ENCODE measurements around the gene DCAF6.

Gene DCAF6

GRCh38 chr1:168101336-168101735, 164.9 kb downstream of the DCAF6 start:
- Mint-ChIP-seq H3K4me1 (no peaks in the 10 kb centered on the region), H3K4me3 (no peak overlapping the region), H3K27ac (no peak overlapping the region), H3K36me3 (no peaks in the 10 kb centered on the region), H3K9me3 (no peaks in the 10 kb centered on the region), H3K27me3 (no peaks in the 10 kb centered on the region)
- no peak for ATAC-seq

- no peaks in the 10 kb centered on the region for H3K36me3 Mint-ChIP-seq
- H3K9me3 Mint-ChIP-seq, result no peaks in the 10 kb centered on the region
- no peak overlapping the region for H3K4me3 Mint-ChIP-seq
- no peak overlapping the region for H3K27ac Mint-ChIP-seq
- H3K27me3 Mint-ChIP-seq, result no peaks in the 10 kb centered on the region
- H3K4me1 Mint-ChIP-seq, result no peaks in the 10 kb centered on the region
- no peak for ATAC-seq
Measured at GRCh38 chr1:168102487-168102886, 166.0 kb downstream of the DCAF6 start.

GRCh38 chr1:168104535-168104934, 168.1 kb downstream of the DCAF6 start:
- Mint-ChIP-seq H3K4me1 (no peaks in the 10 kb centered on the region), H3K9me3 (no peaks in the 10 kb centered on the region), H3K4me3 (no peak overlapping the region), H3K27me3 (no peaks in the 10 kb centered on the region), H3K36me3 (no peaks in the 10 kb centered on the region), H3K27ac (no peak overlapping the region)
- ATAC-seq, result no peak

GRCh38 chr1:168105846-168106245, 169.4 kb downstream of the DCAF6 start:
- Mint-ChIP-seq H3K36me3 (no peaks in the 10 kb centered on the region), H3K4me3 (no peak overlapping the region), H3K4me1 (no peaks in the 10 kb centered on the region), H3K27ac (no peak overlapping the region), H3K9me3 (no peaks in the 10 kb centered on the region), H3K27me3 (no peaks in the 10 kb centered on the region)
- no peak for ATAC-seq

- H3K4me3 Mint-ChIP-seq, result no peak overlapping the region
- H3K4me1 Mint-ChIP-seq, result no peaks in the 10 kb centered on the region
- ATAC-seq, result no peak
- H3K9me3 Mint-ChIP-seq, result no peaks in the 10 kb centered on the region
- H3K27me3 Mint-ChIP-seq, result no peaks in the 10 kb centered on the region
- H3K36me3 Mint-ChIP-seq, result no peaks in the 10 kb centered on the region
- no peak overlapping the region for H3K27ac Mint-ChIP-seq
Measured at GRCh38 chr1:168106274-168106673, 169.8 kb downstream of the DCAF6 start.

- H3K27ac Mint-ChIP-seq, result no peak overlapping the region
- ATAC-seq, result no peak
- H3K4me1 Mint-ChIP-seq, result no peaks in the 10 kb centered on the region
- no peaks in the 10 kb centered on the region for H3K27me3 Mint-ChIP-seq
- no peak overlapping the region for H3K4me3 Mint-ChIP-seq
- H3K9me3 Mint-ChIP-seq, result no peaks in the 10 kb centered on the region
- no peaks in the 10 kb centered on the region for H3K36me3 Mint-ChIP-seq
Measured at GRCh38 chr1:168110896-168111545, 174.5 kb downstream of the DCAF6 start.

GRCh38 chr1:168112673-168113305, 176.3 kb downstream of the DCAF6 start:
- Mint-ChIP-seq H3K9me3 (no peaks in the 10 kb centered on the region), H3K36me3 (no peaks in the 10 kb centered on the region), H3K27me3 (no peaks in the 10 kb centered on the region), H3K4me3 (no peak overlapping the region), H3K27ac (no peak overlapping the region), H3K4me1 (no peaks in the 10 kb centered on the region)
- peak; percentile 75 for ATAC-seq

- H3K4me1 Mint-ChIP-seq, result no peaks in the 10 kb centered on the region
- H3K9me3 Mint-ChIP-seq, result peaks cover 7% of the 10 kb centered on the region
- no peaks in the 10 kb centered on the region for H3K27me3 Mint-ChIP-seq
- no peak overlapping the region for H3K4me3 Mint-ChIP-seq
- ATAC-seq, result no peak
- no peak overlapping the region for H3K27ac Mint-ChIP-seq
- H3K36me3 Mint-ChIP-seq, result no peaks in the 10 kb centered on the region
Measured at GRCh38 chr1:168114845-168115244, 178.4 kb downstream of the DCAF6 start.

- ATAC-seq, result no peak
- H3K9me3 Mint-ChIP-seq, result peaks cover 11% of the 10 kb centered on the region
- H3K4me3 Mint-ChIP-seq, result no peak overlapping the region
- H3K27ac Mint-ChIP-seq, result no peak overlapping the region
- no peaks in the 10 kb centered on the region for H3K27me3 Mint-ChIP-seq
- no peaks in the 10 kb centered on the region for H3K36me3 Mint-ChIP-seq
- no peaks in the 10 kb centered on the region for H3K4me1 Mint-ChIP-seq
Measured at GRCh38 chr1:168116327-168116799, 179.9 kb downstream of the DCAF6 start.

GRCh38 chr1:168119750-168120149, 183.3 kb downstream of the DCAF6 start:
- H3K9me3 Mint-ChIP-seq, result peaks cover 11% of the 10 kb centered on the region
- H3K36me3 Mint-ChIP-seq, result no peaks in the 10 kb centered on the region
- H3K27me3 Mint-ChIP-seq, result peaks cover 13% of the 10 kb centered on the region
- H3K4me3 Mint-ChIP-seq, result no peak overlapping the region
- no peaks in the 10 kb centered on the region for H3K4me1 Mint-ChIP-seq
- H3K27ac Mint-ChIP-seq, result no peak overlapping the region
- no peak for ATAC-seq

- H3K27ac Mint-ChIP-seq, result no peak overlapping the region
- no peak overlapping the region for H3K4me3 Mint-ChIP-seq
- H3K27me3 Mint-ChIP-seq, result peaks cover 13% of the 10 kb centered on the region
- no peaks in the 10 kb centered on the region for H3K36me3 Mint-ChIP-seq
- H3K4me1 Mint-ChIP-seq, result no peaks in the 10 kb centered on the region
- no peak for ATAC-seq
- H3K9me3 Mint-ChIP-seq, result peaks cover 11% of the 10 kb centered on the region
Measured at GRCh38 chr1:168121401-168122011, 185.0 kb downstream of the DCAF6 start.

GRCh38 chr1:168125051-168125450, 188.6 kb downstream of the DCAF6 start:
- Mint-ChIP-seq H3K27ac (no peak overlapping the region), H3K36me3 (peaks cover 5% of the 10 kb centered on the region), H3K4me1 (no peaks in the 10 kb centered on the region), H3K9me3 (peaks cover 5% of the 10 kb centered on the region), H3K4me3 (no peak overlapping the region), H3K27me3 (peaks cover 13% of the 10 kb centered on the region)
- ATAC-seq, result no peak
